GM12872 (cell line): ENCODE results near the gene CDHR2.

ENCODE experiments used
- CTCF ChIP-seq: IDR thresholded peaks from 3 replicates; pipeline ENCODE4 v1.5.1; 2011; ENCODE audit warnings: low read depth, mild to moderate bottlenecking, low read length, moderate library complexity; ENCODE audit not compliant: insufficient read depth

The CDHR2 gene

GRCh38 chr5:176524987-176525386 is 24.2 kb upstream of the CDHR2 start:
- TF ChIP-seq CTCF = no peak

- TF ChIP-seq CTCF = no peak
Measured at GRCh38 chr5:176525677-176526076, 23.5 kb upstream of the CDHR2 start.

- TF ChIP-seq CTCF = no peak
Measured at GRCh38 chr5:176526462-176526861, 22.7 kb upstream of the CDHR2 start.

- TF ChIP-seq CTCF = no peak
Measured at GRCh38 chr5:176527246-176528222, 21.6 kb upstream of the CDHR2 start.

- no peak for TF ChIP-seq CTCF
Measured at GRCh38 chr5:176528301-176528700, 20.8 kb upstream of the CDHR2 start.

- no peak for TF ChIP-seq CTCF
Measured at GRCh38 chr5:176528761-176529115, 20.4 kb upstream of the CDHR2 start.

GRCh38 chr5:176529116-176529740 is 19.9 kb upstream of the CDHR2 start:
- TF ChIP-seq CTCF = no peak
